ENCODE results near the gene STRA8. TPM values are rescaled to one million over a fixed set of nuclear protein-coding genes. Genes with fewer than 3 reads are reported as not detected.
A peak's percentile ranks its signal among the peaks of the same experiment; 100 is the strongest.

STRA8 gene
- total RNA-seq, 6 experiments from 2014 or later: not detected

GRCh38 chr7:135270577-135271254 is 37.1 kb downstream of the STRA8 start:
- TF ChIP-seq CTCF (IDR thresholded peaks at IDR 0.05): no peak
- TF ChIP-seq POLR2A (IDR thresholded peaks at IDR 0.05): no peak
- H3K4me1 ChIP-seq: no peaks in the 10 kb centered on the region
- H3K4me3 ChIP-seq: no peak overlapping the region
- no peaks in the 10 kb centered on the region for H3K27me3 ChIP-seq
- H3K9me3 ChIP-seq: no peaks in the 10 kb centered on the region
- 64% methylated on average over 15 of the region's 23 CpGs for WGBS (ENCODE audit: insufficient coverage, low coverage, low lambda C conversion rate, missing lambda C conversion rate)
- no peak overlapping the region for H3K27ac ChIP-seq
- H3K36me3 ChIP-seq: no peaks in the 10 kb centered on the region
- peak in 1 of 4 donors; percentile 18 for ATAC-seq
- intact Hi-C loops (cut with DNase I): loop anchor here in 1 of 2 donors (10.0 kb wide), 1 partner anchor 374 kb away; no protein-coding TSS in a partner anchor
- no peak for DNase-seq

GRCh38 chr7:135271255-135271615 is 37.6 kb downstream of the STRA8 start:
- DNase-seq: no peak
- intact Hi-C loops (cut with DNase I): loop anchor here in 1 of 2 donors (10.0 kb wide), 1 partner anchor 374 kb away; no protein-coding TSS in a partner anchor

GRCh38 chr7:135272303-135272702 is 38.7 kb downstream of the STRA8 start:
- intact Hi-C loops (cut with DNase I): loop anchor here in 1 of 2 donors (10.0 kb wide), 1 partner anchor 372 kb away; no protein-coding TSS in a partner anchor
- H3K9me3 ChIP-seq: no peaks in the 10 kb centered on the region
- ATAC-seq: no peak
- H3K36me3 ChIP-seq: no peaks in the 10 kb centered on the region
- no peak overlapping the region for H3K27ac ChIP-seq
- DNase-seq: no peak
- H3K27me3 ChIP-seq: no peaks in the 10 kb centered on the region
- 88% methylated on average over 3 of the region's 3 CpGs for WGBS (ENCODE audit: insufficient coverage, low coverage, low lambda C conversion rate, missing lambda C conversion rate)
- no peak overlapping the region for H3K4me3 ChIP-seq
- TF ChIP-seq POLR2A (IDR thresholded peaks at IDR 0.05) (no peak), CTCF (IDR thresholded peaks at IDR 0.05) (no peak)
- no peaks in the 10 kb centered on the region for H3K4me1 ChIP-seq

More at GRCh38 chr7:135271255-135271615, 37.6 kb downstream of the STRA8 start:
- Histone ChIP-seq H3K4me1 (no peaks in the 10 kb centered on the region), H3K36me3 (no peaks in the 10 kb centered on the region), H3K27me3 (no peaks in the 10 kb centered on the region), H3K4me3 (no peak overlapping the region), H3K27ac (no peak overlapping the region), H3K9me3 (no peaks in the 10 kb centered on the region)
- 68% methylated on average over 6 of the region's 10 CpGs for WGBS (ENCODE audit: insufficient coverage, low coverage, low lambda C conversion rate, missing lambda C conversion rate)
- no peak for ATAC-seq
- no peak for TF ChIP-seq CTCF (IDR thresholded peaks at IDR 0.05)

- no peak overlapping the region for H3K4me3 ChIP-seq
- ATAC-seq: no peak
- no peak for DNase-seq
- no peaks in the 10 kb centered on the region for H3K36me3 ChIP-seq
- no peaks in the 10 kb centered on the region for H3K27me3 ChIP-seq
- WGBS (ENCODE audit: insufficient coverage, low coverage, low lambda C conversion rate, missing lambda C conversion rate): 44% methylated on average over 2 of the region's 4 CpGs
- intact Hi-C loops (cut with DNase I): loop anchor here in 1 of 2 donors (10.0 kb wide), 1 partner anchor 371 kb away; no protein-coding TSS in a partner anchor
- H3K4me1 ChIP-seq: no peaks in the 10 kb centered on the region
- TF ChIP-seq CTCF (IDR thresholded peaks at IDR 0.05) (no peak), POLR2A (IDR thresholded peaks at IDR 0.05) (no peak)
- no peaks in the 10 kb centered on the region for H3K9me3 ChIP-seq
- no peak overlapping the region for H3K27ac ChIP-seq
Measured at GRCh38 chr7:135273581-135273980, 39.9 kb downstream of the STRA8 start.

All from right lobe of liver (tissue), 6 donors.